NCI-H2107 treated with DMSO at 0.1 percent for 48 hours (cell line): ENCODE results near the gene RAB6C.
"Not testable (repeated sequence)": the region's sequence is repeated elsewhere in the genome, so short reads cannot be mapped to it uniquely, and the experiment has no call there.

Experiments used
- DNase-seq: peaks from one replicate; lab custom pipeline; 2025; ENCODE audit not compliant: unreplicated experiment; lab: John Stamatoyannopoulos, UW

Gene RAB6C

GRCh38 chr2:129993151-129993550 lies 13.7 kb downstream of the RAB6C start:
- not testable (repeated sequence) for DNase-seq

GRCh38 chr2:129996657-129997237 lies 17.3 kb downstream of the RAB6C start:
- not testable (repeated sequence) for DNase-seq

- not testable (repeated sequence) for DNase-seq
Measured at GRCh38 chr2:129998771-129999170, 19.3 kb downstream of the RAB6C start.

- not testable (repeated sequence) for DNase-seq
Measured at GRCh38 chr2:130005862-130006261, 26.4 kb downstream of the RAB6C start.

DNA sequence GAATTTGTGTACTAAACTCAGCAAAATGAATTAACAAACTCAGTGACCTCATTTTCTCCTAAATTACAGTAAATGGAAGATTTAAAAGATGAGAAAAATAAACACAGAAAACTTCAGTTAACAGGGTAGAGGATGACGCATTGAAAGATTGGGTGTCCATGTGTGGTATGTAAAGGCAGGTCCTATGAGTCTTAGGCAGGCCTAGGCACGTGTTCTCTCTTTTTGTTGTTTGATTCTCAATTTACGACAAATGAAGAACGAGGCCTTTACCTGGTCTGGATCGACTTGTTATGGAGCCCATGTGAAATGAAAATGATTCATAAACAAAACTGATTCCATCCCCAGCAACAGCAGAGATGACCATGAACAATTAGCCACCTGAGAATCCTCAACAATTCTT lies 37.2 kb downstream of the RAB6C start:
- not testable (repeated sequence) for DNase-seq

GRCh38 chr2:130019402-130019801 lies 39.9 kb downstream of the RAB6C start:
- DNase-seq, result no peak

GRCh38 chr2:130020069-130020468 lies 40.6 kb downstream of the RAB6C start:
- DNase-seq, result not testable (repeated sequence)

GRCh38 chr2:130025931-130026330 lies 46.5 kb downstream of the RAB6C start:
- DNase-seq, result not testable (repeated sequence)
